ENCODE measurements around the gene LEFTY1. TPM values are rescaled to one million over a fixed set of nuclear protein-coding genes. Genes with fewer than 3 reads are reported as not detected.
A peak's percentile ranks its signal among the peaks of the same experiment; 100 is the strongest.

LEFTY1 gene
- total and polyA plus RNA-seq, 4 donors, result 0.25 to 0.63 (median 0.45) TPM

DNA sequence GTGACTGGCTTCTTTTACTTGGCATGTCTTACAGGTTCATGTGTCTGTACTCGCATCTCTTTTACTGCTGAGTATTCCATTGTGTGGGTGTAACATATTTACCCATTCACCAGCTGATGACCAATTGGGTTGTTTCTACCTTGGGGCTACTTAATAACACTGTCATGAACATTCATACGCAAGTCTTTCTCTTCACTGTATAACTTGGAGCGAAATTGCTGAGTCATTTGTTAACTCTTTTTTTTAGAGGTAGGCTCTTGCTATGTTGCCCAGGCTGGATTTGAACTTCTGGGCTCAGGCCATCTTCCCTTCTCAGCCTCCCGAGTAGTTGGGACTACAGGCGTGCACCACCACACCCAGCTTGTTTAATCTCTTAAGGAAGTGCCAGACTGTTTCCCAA lies 28.6 kb upstream of the LEFTY1 start:
- H3K4me1 ChIP-seq (ENCODE audit: control insufficient read depth in 1 of 2, insufficient read depth in 2 of 2, low read length in 2 of 2), result no peaks in the 10 kb centered on the region
- no peak overlapping the region for H3K27ac ChIP-seq (ENCODE audit: low read depth in 1 of 2, low read length in 2 of 2)
- DNase-seq, result peak; percentile 2 to 12
- H3K27me3 ChIP-seq (ENCODE audit: control insufficient read depth in 1 of 2, insufficient read depth in 2 of 2, low read length in 1 of 2), result no peaks in the 10 kb centered on the region
- no peak overlapping the region for H3K4me3 ChIP-seq (ENCODE audit: low read length in 2 of 2)
- H3K9me3 ChIP-seq (ENCODE audit: control insufficient read depth, low read length), result no peaks in the 10 kb centered on the region
- WGBS, 2 donors, result 90% methylated on average over 5 of the region's 5 CpGs
- no peak for ATAC-seq (ENCODE audit: low FRiP score)
- intact Hi-C loops (cut with DNase I), result no loop called here
- H3K36me3 ChIP-seq (ENCODE audit: control insufficient read depth in 1 of 2, insufficient read depth in 2 of 2, low read length in 1 of 2), result no peaks in the 10 kb centered on the region

GRCh38 chr1:225917101-225917500 lies 28.2 kb upstream of the LEFTY1 start:
- 90 to 93% methylated on average over 3 of the region's 3 CpGs for WGBS, 2 donors
- Histone ChIP-seq H3K9me3 (ENCODE audit: control insufficient read depth, low read length) (no peaks in the 10 kb centered on the region), H3K27ac (ENCODE audit: low read depth in 1 of 2, low read length in 2 of 2) (no peak overlapping the region), H3K36me3 (ENCODE audit: control insufficient read depth in 1 of 2, insufficient read depth in 2 of 2, low read length in 1 of 2) (no peaks in the 10 kb centered on the region), H3K27me3 (ENCODE audit: control insufficient read depth in 1 of 2, insufficient read depth in 2 of 2, low read length in 1 of 2) (no peaks in the 10 kb centered on the region), H3K4me1 (ENCODE audit: control insufficient read depth in 1 of 2, insufficient read depth in 2 of 2, low read length in 2 of 2) (no peaks in the 10 kb centered on the region), H3K4me3 (ENCODE audit: low read length in 2 of 2) (no peak overlapping the region)
- intact Hi-C loops (cut with DNase I), result no loop called here
- ATAC-seq (ENCODE audit: low FRiP score), result no peak
- DNase-seq, result no peak

GRCh38 chr1:225915538-225915991 lies 26.6 kb upstream of the LEFTY1 start:
- DNase-seq (peak; percentile 26 to 70), ATAC-seq (ENCODE audit: low FRiP score) (no peak)
- WGBS, 2 donors, result 87% methylated on average over 7 of the region's 7 CpGs
- Histone ChIP-seq H3K4me3 (ENCODE audit: low read length in 2 of 2) (no peak overlapping the region), H3K27ac (ENCODE audit: low read depth in 1 of 2, low read length in 2 of 2) (no peak overlapping the region), H3K36me3 (ENCODE audit: control insufficient read depth in 1 of 2, insufficient read depth in 2 of 2, low read length in 1 of 2) (no peaks in the 10 kb centered on the region), H3K9me3 (ENCODE audit: control insufficient read depth, low read length) (no peaks in the 10 kb centered on the region), H3K27me3 (ENCODE audit: control insufficient read depth in 1 of 2, insufficient read depth in 2 of 2, low read length in 1 of 2) (no peaks in the 10 kb centered on the region), H3K4me1 (ENCODE audit: control insufficient read depth in 1 of 2, insufficient read depth in 2 of 2, low read length in 2 of 2) (no peaks in the 10 kb centered on the region)
- intact Hi-C loops (cut with DNase I), result no loop called here

GRCh38 chr1:225914947-225915346 lies 26.0 kb upstream of the LEFTY1 start:
- H3K4me1 ChIP-seq (ENCODE audit: control insufficient read depth in 1 of 2, insufficient read depth in 2 of 2, low read length in 2 of 2), result no peaks in the 10 kb centered on the region
- intact Hi-C loops (cut with DNase I), result loop anchor here (5.0 kb wide), 3 partner anchors 62 to 138 kb away; partner anchors contain the start of gene SRP9 (in 1 of the 2)
- WGBS, 2 donors, result 88% methylated on average over 6 of the region's 6 CpGs
- H3K27ac ChIP-seq (ENCODE audit: low read depth in 1 of 2, low read length in 2 of 2), result no peak overlapping the region
- H3K36me3 ChIP-seq (ENCODE audit: control insufficient read depth in 1 of 2, insufficient read depth in 2 of 2, low read length in 1 of 2), result no peaks in the 10 kb centered on the region
- ATAC-seq (ENCODE audit: low FRiP score) (no peak), DNase-seq (peak in 1 of 2 donors; percentile 15)
- H3K27me3 ChIP-seq (ENCODE audit: control insufficient read depth in 1 of 2, insufficient read depth in 2 of 2, low read length in 1 of 2), result no peaks in the 10 kb centered on the region
- no peaks in the 10 kb centered on the region for H3K9me3 ChIP-seq (ENCODE audit: control insufficient read depth, low read length)
- no peak overlapping the region for H3K4me3 ChIP-seq (ENCODE audit: low read length in 2 of 2)

- DNase-seq, result peak; percentile 10 to 53
- H3K27me3 ChIP-seq (ENCODE audit: control insufficient read depth in 1 of 2, insufficient read depth in 2 of 2, low read length in 1 of 2), result no peaks in the 10 kb centered on the region
- no peaks in the 10 kb centered on the region for H3K36me3 ChIP-seq (ENCODE audit: control insufficient read depth in 1 of 2, insufficient read depth in 2 of 2, low read length in 1 of 2)
- no peak overlapping the region for H3K4me3 ChIP-seq (ENCODE audit: low read length in 2 of 2)
- H3K27ac ChIP-seq (ENCODE audit: low read depth in 1 of 2, low read length in 2 of 2), result no peak overlapping the region
- WGBS, 2 donors, result 82 to 88% methylated on average over 6 of the region's 6 CpGs
- no peaks in the 10 kb centered on the region for H3K4me1 ChIP-seq (ENCODE audit: control insufficient read depth in 1 of 2, insufficient read depth in 2 of 2, low read length in 2 of 2)
- H3K9me3 ChIP-seq (ENCODE audit: control insufficient read depth, low read length), result no peaks in the 10 kb centered on the region
- intact Hi-C loops (cut with DNase I), result loop anchor here (5.0 kb wide), 3 partner anchors 63 to 137 kb away; partner anchors contain the start of gene SRP9 (in 1 of the 2)
- ATAC-seq (ENCODE audit: low FRiP score), result no peak
Observed at GRCh38 chr1:225914391-225914790, 25.4 kb upstream of the LEFTY1 start.

- no peak overlapping the region for H3K4me3 ChIP-seq (ENCODE audit: low read length in 2 of 2)
- H3K36me3 ChIP-seq (ENCODE audit: control insufficient read depth in 1 of 2, insufficient read depth in 2 of 2, low read length in 1 of 2), result no peaks in the 10 kb centered on the region
- intact Hi-C loops (cut with DNase I), result loop anchor here (2.0 to 5.0 kb wide), 4 partner anchors 66 to 437 kb away; partner anchors contain the start of gene SRP9 (in 1 of the 2)
- no peaks in the 10 kb centered on the region for H3K4me1 ChIP-seq (ENCODE audit: control insufficient read depth in 1 of 2, insufficient read depth in 2 of 2, low read length in 2 of 2)
- no peaks in the 10 kb centered on the region for H3K9me3 ChIP-seq (ENCODE audit: control insufficient read depth, low read length)
- H3K27me3 ChIP-seq (ENCODE audit: control insufficient read depth in 1 of 2, insufficient read depth in 2 of 2, low read length in 1 of 2), result no peaks in the 10 kb centered on the region
- H3K27ac ChIP-seq (ENCODE audit: low read depth in 1 of 2, low read length in 2 of 2), result no peak overlapping the region
- 33 to 34% methylated on average over 53 of the region's 53 CpGs for WGBS, 2 donors
- ATAC-seq (ENCODE audit: low FRiP score), result peak; percentile 90
- DNase-seq, result peak; percentile 72 to 92
Observed at GRCh38 chr1:225911191-225912130, 22.5 kb upstream of the LEFTY1 start.

GRCh38 chr1:225909477-225909876 lies 20.5 kb upstream of the LEFTY1 start:
- 92 to 99% methylated on average over 1 of the region's 1 CpG for WGBS, 2 donors
- Histone ChIP-seq H3K4me3 (ENCODE audit: low read length in 2 of 2) (no peak overlapping the region), H3K27me3 (ENCODE audit: control insufficient read depth in 1 of 2, insufficient read depth in 2 of 2, low read length in 1 of 2) (no peaks in the 10 kb centered on the region), H3K36me3 (ENCODE audit: control insufficient read depth in 1 of 2, insufficient read depth in 2 of 2, low read length in 1 of 2) (no peaks in the 10 kb centered on the region), H3K9me3 (ENCODE audit: control insufficient read depth, low read length) (no peaks in the 10 kb centered on the region), H3K4me1 (ENCODE audit: control insufficient read depth in 1 of 2, insufficient read depth in 2 of 2, low read length in 2 of 2) (no peaks in the 10 kb centered on the region), H3K27ac (ENCODE audit: low read depth in 1 of 2, low read length in 2 of 2) (no peak overlapping the region)
- peak; percentile 2 to 12 for DNase-seq
- no peak for ATAC-seq (ENCODE audit: low FRiP score)
- intact Hi-C loops (cut with DNase I), result no loop called here

DNA sequence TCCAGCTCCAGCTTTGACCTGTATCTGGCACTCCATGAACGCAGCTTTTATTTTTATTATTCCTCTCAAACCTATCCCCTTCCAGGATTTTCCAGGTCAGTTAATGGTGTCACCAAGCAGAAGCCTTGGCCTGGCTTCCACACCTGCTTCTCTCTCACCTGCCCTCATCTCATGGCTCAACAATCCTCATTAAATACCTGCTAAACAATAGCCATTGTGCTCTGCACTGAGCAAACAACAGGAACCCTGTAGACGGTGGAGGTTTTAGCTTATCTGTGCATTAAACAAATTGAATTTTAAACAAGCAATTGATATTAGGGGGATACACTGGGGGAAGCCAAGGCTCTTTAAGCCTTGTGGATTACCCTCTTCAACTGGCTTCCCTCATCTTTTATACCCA lies 19.8 kb upstream of the LEFTY1 start:
- intact Hi-C loops (cut with DNase I), result no loop called here
- no peak overlapping the region for H3K4me3 ChIP-seq (ENCODE audit: low read length in 2 of 2)
- H3K27ac ChIP-seq (ENCODE audit: low read depth in 1 of 2, low read length in 2 of 2), result no peak overlapping the region
- no peaks in the 10 kb centered on the region for H3K27me3 ChIP-seq (ENCODE audit: control insufficient read depth in 1 of 2, insufficient read depth in 2 of 2, low read length in 1 of 2)
- 81 to 86% methylated on average over 2 of the region's 2 CpGs for WGBS, 2 donors
- H3K9me3 ChIP-seq (ENCODE audit: control insufficient read depth, low read length), result no peaks in the 10 kb centered on the region
- DNase-seq (no peak), ATAC-seq (ENCODE audit: low FRiP score) (no peak)
- H3K36me3 ChIP-seq (ENCODE audit: control insufficient read depth in 1 of 2, insufficient read depth in 2 of 2, low read length in 1 of 2), result no peaks in the 10 kb centered on the region
- no peaks in the 10 kb centered on the region for H3K4me1 ChIP-seq (ENCODE audit: control insufficient read depth in 1 of 2, insufficient read depth in 2 of 2, low read length in 2 of 2)

Data from aorta (tissue), 5 donors.